Naive thymus-derived CD8-positive, alpha-beta T cell (primary cell): ENCODE measurements around the gene VTA1. TPM values are rescaled to one million over a fixed set of nuclear protein-coding genes. Genes with fewer than 3 reads are reported as not detected.
"Not testable (repeated sequence)": the region's sequence is repeated elsewhere in the genome, so short reads cannot be mapped to it uniquely, and the experiment has no call there.

ENCODE experiments used
- ATAC-seq, 2 donors: fragments of 150-1000 bp; cut with Tn5 transposase in 1 of 2; sonication (Bioruptor Pico), chemical (Tn5 transposase) in 1 of 2; 1 replicate in 1 of 2; 2 replicates in 1 of 2; pipeline ENCODE4 v1.10.0; 2021; ENCODE audit warnings: mild to moderate bottlenecking in 2 of 2, moderate library complexity in 2 of 2
- POLR2A ChIA-PET: fragments of 350-600 bp; sonication (Branson Sonifier 250); formaldehyde crosslinking; loops from one replicate; lab custom pipeline; 2021; ENCODE audit warnings: antibody characterized with exemption; lab: Charles Lee
- DNase-seq, 10 donors: peaks; one replicate each; pipeline versions ENCODE4 v3.0.0 to v3.0.0-alpha.2; 2020 to 2022
- H3K27ac Mint-ChIP-seq, 10 donors: one replicate each; pipeline ENCODE4 v1.8.0; 2020 to 2022; ENCODE audit warnings: mild to moderate bottlenecking in 10 of 10, mixed read lengths in 10 of 10, moderate library complexity in 4 of 10, inconsistent platforms in 1 of 10
- H3K27me3 Mint-ChIP-seq, 5 donors: one replicate each; pipeline ENCODE4 v1.8.0; 2021 to 2022; ENCODE audit warnings: mixed read lengths in 5 of 5
- H3K36me3 Mint-ChIP-seq, 3 donors: one replicate each; pipeline ENCODE4 v1.8.0; 2020 to 2022; ENCODE audit warnings: mixed read lengths in 3 of 3, mild to moderate bottlenecking in 2 of 3, inconsistent platforms in 1 of 3
- H3K4me1 Mint-ChIP-seq, 4 donors: one replicate each; pipeline ENCODE4 v1.8.0; 2021 to 2022; ENCODE audit warnings: mixed read lengths in 4 of 4
- H3K4me3 Mint-ChIP-seq, 10 donors: one replicate each; pipeline ENCODE4 v1.8.0; 2020 to 2022; ENCODE audit warnings: mild to moderate bottlenecking in 10 of 10, mixed read lengths in 10 of 10, moderate library complexity in 6 of 10, inconsistent platforms in 1 of 10
- H3K9me3 Mint-ChIP-seq, 9 donors: one replicate each; pipeline ENCODE4 v1.8.0; 2020 to 2022; ENCODE audit warnings: mixed read lengths in 9 of 9, mild to moderate bottlenecking in 3 of 9, inconsistent platforms in 1 of 9, moderate library complexity in 1 of 9
- polyA plus RNA-seq, 3 donors: library from polyadenylated mRNA; unstranded; fragments of 300-500 nt; fragmentation: Illumina TruSeq; gene quantifications; one replicate each; pipeline ENCODE4 v1.2.3, GENCODE V29; 2021
- total RNA-seq, 8 experiments: library from RNA in 2 of 8; stranded (reverse) in 2 of 8; gene quantifications; one replicate each; pipeline ENCODE4 v1.2.3 and lab custom pipeline; 2021 to 2026

VTA1 gene
- total and polyA plus RNA-seq, 5 experiments from 2014 or later, result 31.9 to 86.2 (median 40.0) TPM

- DNase-seq (no peak), ATAC-seq (no peak)
- Mint-ChIP-seq H3K27ac (no peak overlapping the region), H3K27me3 (no peaks in the 10 kb centered on the region), H3K4me3 (no peak overlapping the region), H3K36me3 (peaks cover 0 to 29% (median 3%) of the 10 kb centered on the region in 3 donors), H3K4me1 (peaks cover 26 to 90% (median 65%) of the 10 kb centered on the region in 4 donors), H3K9me3 (no peaks in the 10 kb centered on the region)
- POLR2A ChIA-PET, result interaction anchor here (0.6 kb wide), 1 partner anchor 1127 kb away, joined by 3 read pairs; no protein-coding TSS in a partner anchor
These were observed 5.7 kb downstream of the VTA1 start for GRCh38 chr6:142152746-142153145.

- Mint-ChIP-seq H3K27ac (no peak overlapping the region), H3K27me3 (no peaks in the 10 kb centered on the region), H3K4me3 (no peak overlapping the region), H3K9me3 (no peaks in the 10 kb centered on the region), H3K4me1 (peaks cover 24 to 86% (median 60%) of the 10 kb centered on the region in 4 donors), H3K36me3 (peaks cover 0 to 29% (median 3%) of the 10 kb centered on the region in 3 donors)
- DNase-seq (no peak), ATAC-seq (no peak)
- POLR2A ChIA-PET, result interaction anchor here (0.6 kb wide), 1 partner anchor 1128 kb away, joined by 3 read pairs; no protein-coding TSS in a partner anchor
These were observed 6.1 kb downstream of the VTA1 start for GRCh38 chr6:142153196-142153595.

- POLR2A ChIA-PET, result interaction anchor here (0.5 kb wide), 1 partner anchor 536 kb away, joined by 3 read pairs; no protein-coding TSS in a partner anchor
- peaks cover 0 to 25% (median 3%) of the 10 kb centered on the region in 3 donors for H3K36me3 Mint-ChIP-seq
- H3K27me3 Mint-ChIP-seq, result no peaks in the 10 kb centered on the region
- peaks cover 19 to 80% (median 53%) of the 10 kb centered on the region in 4 donors for H3K4me1 Mint-ChIP-seq
- H3K4me3 Mint-ChIP-seq, result no peak overlapping the region
- H3K9me3 Mint-ChIP-seq, result no peaks in the 10 kb centered on the region
- H3K27ac Mint-ChIP-seq, result peak overlapping the region in 2 of 10 donors; percentile 12 to 33
- ATAC-seq (no peak), DNase-seq (no peak)
These were observed 7.3 kb downstream of the VTA1 start for GRCh38 chr6:142154336-142154735.

- Mint-ChIP-seq H3K36me3 (peaks cover 0 to 25% (median 3%) of the 10 kb centered on the region in 3 donors), H3K27me3 (no peaks in the 10 kb centered on the region), H3K4me3 (no peak overlapping the region), H3K9me3 (no peaks in the 10 kb centered on the region), H3K27ac (peak overlapping the region in 3 of 10 donors; percentile 13 to 36 (median 34)), H3K4me1 (peaks cover 23 to 77% (median 51%) of the 10 kb centered on the region in 4 donors)
- POLR2A ChIA-PET, result no interaction called here
- no peak for ATAC-seq
- no peak for DNase-seq
These were observed 8.0 kb downstream of the VTA1 start for GRCh38 chr6:142155091-142155490.

- POLR2A ChIA-PET, result interaction anchor here (0.9 kb wide), 1 partner anchor 384 kb away, joined by 3 read pairs; no protein-coding TSS in a partner anchor
- peak overlapping the region; percentile 7 to 83 (median 34) for H3K27ac Mint-ChIP-seq
- ATAC-seq (peak; percentile 68 to 69), DNase-seq (peak in 3 of 10 donors; percentile 44 to 46 (median 46))
- H3K4me1 Mint-ChIP-seq, result peaks cover 23 to 78% (median 49%) of the 10 kb centered on the region in 4 donors
- no peaks in the 10 kb centered on the region for H3K9me3 Mint-ChIP-seq
- peaks cover 3 to 14% (median 4%) of the 10 kb centered on the region in 3 donors for H3K36me3 Mint-ChIP-seq
- no peaks in the 10 kb centered on the region for H3K27me3 Mint-ChIP-seq
- H3K4me3 Mint-ChIP-seq, result peak overlapping the region in 4 of 10 donors; percentile 2 to 24 (median 14)
These were observed 9.1 kb downstream of the VTA1 start for GRCh38 chr6:142155895-142156757.

- Mint-ChIP-seq H3K27ac (peak overlapping the region in 6 of 10 donors; percentile 5 to 83 (median 40)), H3K4me1 (peaks cover 23 to 77% (median 46%) of the 10 kb centered on the region in 4 donors), H3K36me3 (peaks cover 3 to 13% (median 4%) of the 10 kb centered on the region in 3 donors)
- H3K9me3 Mint-ChIP-seq, H3K4me3 Mint-ChIP-seq, POLR2A ChIA-PET, H3K27me3 Mint-ChIP-seq, DNase-seq, ATAC-seq: not testable (repeated sequence)
These were observed 9.7 kb downstream of the VTA1 start for GRCh38 chr6:142156758-142157068.

GRCh38 chr6:142162780-142163179, 15.7 kb downstream of the VTA1 start:
- peak overlapping the region in 1 of 10 donors; percentile 1 for H3K4me3 Mint-ChIP-seq
- H3K27ac Mint-ChIP-seq, result peak overlapping the region in 3 of 10 donors; percentile 1 to 24 (median 8)
- no peak for DNase-seq
- ATAC-seq, result no peak
- H3K36me3 Mint-ChIP-seq, result peaks cover 4 to 29% (median 8%) of the 10 kb centered on the region in 3 donors
- no peaks in the 10 kb centered on the region for H3K27me3 Mint-ChIP-seq
- H3K4me1 Mint-ChIP-seq, result peaks cover 25 to 53% (median 48%) of the 10 kb centered on the region in 4 donors
- POLR2A ChIA-PET, result no interaction called here
- no peaks in the 10 kb centered on the region for H3K9me3 Mint-ChIP-seq

GRCh38 chr6:142165227-142165626, 18.2 kb downstream of the VTA1 start:
- DNase-seq (no peak), ATAC-seq (no peak)
- Mint-ChIP-seq H3K9me3 (no peaks in the 10 kb centered on the region), H3K36me3 (peaks cover 4 to 41% (median 12%) of the 10 kb centered on the region in 3 donors), H3K4me1 (peaks cover 18 to 45% (median 36%) of the 10 kb centered on the region in 4 donors), H3K4me3 (no peak overlapping the region), H3K27me3 (no peaks in the 10 kb centered on the region), H3K27ac (peak overlapping the region in 3 of 10 donors; percentile 17 to 55 (median 19))
- POLR2A ChIA-PET, result no interaction called here

GRCh38 chr6:142167071-142167470, 20.0 kb downstream of the VTA1 start:
- Mint-ChIP-seq H3K4me1 (peaks cover 12 to 36% (median 25%) of the 10 kb centered on the region in 4 donors), H3K36me3 (peaks cover 0 to 56% (median 18%) of the 10 kb centered on the region in 3 donors), H3K9me3 (no peaks in the 10 kb centered on the region)

GRCh38 chr6:142167486-142167885, 20.4 kb downstream of the VTA1 start:
- Mint-ChIP-seq H3K36me3 (peaks cover 4 to 60% (median 22%) of the 10 kb centered on the region in 3 donors), H3K27ac (peak overlapping the region in 1 of 10 donors; percentile 24)

More at GRCh38 chr6:142167071-142167470, 20.0 kb downstream of the VTA1 start:
- POLR2A ChIA-PET, result no interaction called here
- no peaks in the 10 kb centered on the region for H3K27me3 Mint-ChIP-seq
- peak overlapping the region in 2 of 10 donors; percentile 15 to 20 for H3K27ac Mint-ChIP-seq
- H3K4me3 Mint-ChIP-seq, result no peak overlapping the region
- DNase-seq, result no peak
- ATAC-seq, result no peak

GRCh38 chr6:142171351-142171750, 24.3 kb downstream of the VTA1 start:
- no peak overlapping the region for H3K4me3 Mint-ChIP-seq
- ATAC-seq (no peak), DNase-seq (no peak)
- H3K9me3 Mint-ChIP-seq, result peaks cover 0 to 4% (median 0%) of the 10 kb centered on the region in 9 donors
- POLR2A ChIA-PET, result interaction anchor here (1.0 kb wide), 1 partner anchor 1282 kb away, joined by 3 read pairs; no protein-coding TSS in a partner anchor
- H3K27me3 Mint-ChIP-seq, result no peaks in the 10 kb centered on the region
- peaks cover 34 to 90% (median 55%) of the 10 kb centered on the region in 3 donors for H3K36me3 Mint-ChIP-seq
- no peak overlapping the region for H3K27ac Mint-ChIP-seq
- peaks cover 0 to 14% (median 4%) of the 10 kb centered on the region in 4 donors for H3K4me1 Mint-ChIP-seq

More at GRCh38 chr6:142167486-142167885, 20.4 kb downstream of the VTA1 start:
- no peaks in the 10 kb centered on the region for H3K27me3 Mint-ChIP-seq
- H3K4me1 Mint-ChIP-seq, result peaks cover 8 to 32% (median 21%) of the 10 kb centered on the region in 4 donors
- ATAC-seq (no peak), DNase-seq (no peak)
- no peak overlapping the region for H3K4me3 Mint-ChIP-seq
- POLR2A ChIA-PET, result no interaction called here
- H3K9me3 Mint-ChIP-seq, result no peaks in the 10 kb centered on the region

GRCh38 chr6:142172758-142173157, 25.7 kb downstream of the VTA1 start:
- peak overlapping the region in 2 of 10 donors; percentile 2 to 26 for H3K27ac Mint-ChIP-seq
- peaks cover 46 to 89% (median 62%) of the 10 kb centered on the region in 3 donors for H3K36me3 Mint-ChIP-seq
- peaks cover 6 to 17% (median 9%) of the 10 kb centered on the region in 9 donors for H3K9me3 Mint-ChIP-seq
- POLR2A ChIA-PET, result no interaction called here
- no peak overlapping the region for H3K4me3 Mint-ChIP-seq
- no peaks in the 10 kb centered on the region for H3K27me3 Mint-ChIP-seq
- ATAC-seq, result no peak
- peaks cover 0 to 9% (median 3%) of the 10 kb centered on the region in 4 donors for H3K4me1 Mint-ChIP-seq
- DNase-seq, result no peak
